BJ (cell line): Measurements from ENCODE around the gene GID4. TPM values are rescaled to one million over a fixed set of nuclear protein-coding genes. Genes with fewer than 3 reads are reported as not detected.

ENCODE experiments used
- CTCF ChIA-PET: fragments of 350-600 bp; formaldehyde crosslinking; extraction: SDS; loops from one replicate; lab custom pipeline; 2021; ENCODE audit warnings: antibody characterized with exemption, inconsistent platforms; lab: Yijun Ruan, JAX
- POLR2A ChIA-PET: fragments of 300-600 bp; sonication (Branson Sonifier 250); formaldehyde crosslinking; extraction: SDS; loops from one replicate; lab custom pipeline; 2021; ENCODE audit warnings: antibody characterized with exemption; lab: Charles Lee
- DNase-seq: peaks from one replicate; pipeline ENCODE4 v3.0.0-alpha.2; 2011; ENCODE audit warnings: low read depth
- H3K27me3 ChIP-seq: 2 replicates; pipeline ENCODE4 v1.6.0; 2011; ENCODE audit warnings: low read length; ENCODE audit not compliant: control insufficient read depth, insufficient read depth
- H3K36me3 ChIP-seq: 2 replicates; pipeline ENCODE4 v1.5.1; 2011; ENCODE audit warnings: low read length; ENCODE audit not compliant: control insufficient read depth, insufficient read depth
- H3K4me3 ChIP-seq: 2 replicates; pipeline ENCODE4 v1.5.1; 2011; ENCODE audit warnings: low read depth, mild to moderate bottlenecking, control low read depth, low read length
- polyA plus RNA-seq: library from polyadenylated mRNA; depleted of rRNA; stranded (reverse); fragments of >200 nt; gene quantifications from 2 replicates; pipeline ENCODE4 v1.2.3, GENCODE V29; 2011
- TF ChIP-seq, protein P1 (sequence below): IDR thresholded peaks from 2 replicates; pipeline ENCODE4 v1.5.1; 2011; ENCODE audit warnings: low read depth, mild to moderate bottlenecking, control low read depth, inconsistent platforms, low read length, moderate library complexity; ENCODE audit not compliant: insufficient read depth

GID4 gene
- polyA plus RNA-seq, 1 experiment: 6.9 TPM

DNA sequence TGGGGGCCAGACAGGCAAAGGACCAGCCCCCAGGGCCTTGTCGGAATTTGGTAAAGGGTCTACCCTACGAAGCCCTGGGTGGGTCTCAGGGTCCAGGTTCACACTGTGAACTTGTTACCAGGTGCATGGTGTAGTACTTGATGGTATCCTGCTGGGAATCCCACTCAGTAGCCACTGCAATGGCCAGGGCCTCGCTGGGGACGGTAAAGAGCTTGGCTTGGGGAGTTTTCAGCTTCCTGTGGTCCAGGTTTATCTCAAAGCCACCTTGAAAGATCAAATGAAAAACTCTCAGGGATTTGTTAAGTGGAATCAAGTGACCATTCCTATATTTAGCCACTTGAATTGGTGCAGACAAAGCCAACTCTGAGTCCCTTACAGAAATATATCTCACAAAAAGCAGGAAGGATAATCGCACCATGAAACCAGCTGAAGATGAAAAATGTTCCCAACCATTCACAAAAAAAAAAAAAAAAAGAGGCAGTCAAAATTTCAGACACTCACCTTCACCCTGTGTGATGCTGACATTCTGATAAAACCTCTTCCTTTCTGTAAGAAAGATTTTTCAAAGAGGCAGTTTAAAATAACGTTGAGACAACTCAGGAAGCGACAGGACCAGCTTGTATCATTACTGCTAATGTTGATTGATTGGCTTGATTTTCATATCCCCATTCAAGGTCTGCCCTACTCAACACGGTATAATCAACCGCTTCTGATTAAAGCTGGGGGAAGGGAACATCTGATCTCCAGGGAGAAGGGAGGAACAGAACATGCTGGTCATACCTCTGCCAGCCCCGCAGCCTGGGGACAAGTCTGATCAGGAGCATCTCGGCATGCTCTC lies 10.9 kb upstream of the GID4 start:
- no peak overlapping the region for H3K4me3 ChIP-seq
- CTCF ChIA-PET: interaction anchor here (1.0 to 1.6 kb wide), 4 partner anchors 35 to 137 kb away, joined by 3 to 13 read pairs (median 4); no protein-coding TSS in a partner anchor
- POLR2A ChIA-PET: no interaction called here
- peaks cover 2% of the 10 kb centered on the region for H3K36me3 ChIP-seq
- no peak for DNase-seq
- H3K27me3 ChIP-seq: no peaks in the 10 kb centered on the region
- TF ChIP-seq, protein P1, sequence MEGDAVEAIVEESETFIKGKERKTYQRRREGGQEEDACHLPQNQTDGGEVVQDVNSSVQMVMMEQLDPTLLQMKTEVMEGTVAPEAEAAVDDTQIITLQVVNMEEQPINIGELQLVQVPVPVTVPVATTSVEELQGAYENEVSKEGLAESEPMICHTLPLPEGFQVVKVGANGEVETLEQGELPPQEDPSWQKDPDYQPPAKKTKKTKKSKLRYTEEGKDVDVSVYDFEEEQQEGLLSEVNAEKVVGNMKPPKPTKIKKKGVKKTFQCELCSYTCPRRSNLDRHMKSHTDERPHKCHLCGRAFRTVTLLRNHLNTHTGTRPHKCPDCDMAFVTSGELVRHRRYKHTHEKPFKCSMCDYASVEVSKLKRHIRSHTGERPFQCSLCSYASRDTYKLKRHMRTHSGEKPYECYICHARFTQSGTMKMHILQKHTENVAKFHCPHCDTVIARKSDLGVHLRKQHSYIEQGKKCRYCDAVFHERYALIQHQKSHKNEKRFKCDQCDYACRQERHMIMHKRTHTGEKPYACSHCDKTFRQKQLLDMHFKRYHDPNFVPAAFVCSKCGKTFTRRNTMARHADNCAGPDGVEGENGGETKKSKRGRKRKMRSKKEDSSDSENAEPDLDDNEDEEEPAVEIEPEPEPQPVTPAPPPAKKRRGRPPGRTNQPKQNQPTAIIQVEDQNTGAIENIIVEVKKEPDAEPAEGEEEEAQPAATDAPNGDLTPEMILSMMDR: no peak

DNA sequence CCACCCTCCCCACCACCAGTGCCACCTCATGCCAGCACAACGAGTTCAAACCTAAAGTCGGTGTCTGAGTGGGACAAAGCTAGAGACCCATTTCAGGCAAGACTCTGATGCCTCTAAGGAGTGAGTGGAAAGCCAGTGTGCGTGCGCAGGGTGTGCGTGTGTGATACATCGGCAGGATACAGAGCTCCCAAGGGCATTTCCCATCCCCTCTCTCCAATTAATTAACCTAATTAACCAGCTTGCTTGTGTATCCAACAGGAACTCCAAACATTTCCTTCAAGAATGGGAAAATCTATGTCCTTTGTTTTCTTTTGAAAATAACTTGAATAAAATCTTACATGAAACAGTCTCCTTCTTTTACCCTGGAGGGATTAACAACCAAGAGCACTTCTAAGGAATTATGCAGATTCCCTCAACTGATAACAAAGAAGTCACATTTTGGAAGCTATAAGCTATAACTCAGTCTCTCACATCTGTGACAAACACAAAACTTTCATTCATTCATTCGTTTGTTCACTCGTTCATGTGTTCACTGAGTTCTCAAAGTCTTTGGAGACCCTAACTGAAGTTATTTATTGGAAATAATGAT lies 10.2 kb upstream of the GID4 start:
- no peak overlapping the region for H3K4me3 ChIP-seq
- H3K27me3 ChIP-seq: no peaks in the 10 kb centered on the region
- no peak for DNase-seq
- TF ChIP-seq, protein P1: no peak
- POLR2A ChIA-PET: no interaction called here
- CTCF ChIA-PET: interaction anchor here (1.6 kb wide), 2 partner anchors 36 to 138 kb away, joined by 4 to 13 read pairs; no protein-coding TSS in a partner anchor
- peaks cover 2% of the 10 kb centered on the region for H3K36me3 ChIP-seq

DNA sequence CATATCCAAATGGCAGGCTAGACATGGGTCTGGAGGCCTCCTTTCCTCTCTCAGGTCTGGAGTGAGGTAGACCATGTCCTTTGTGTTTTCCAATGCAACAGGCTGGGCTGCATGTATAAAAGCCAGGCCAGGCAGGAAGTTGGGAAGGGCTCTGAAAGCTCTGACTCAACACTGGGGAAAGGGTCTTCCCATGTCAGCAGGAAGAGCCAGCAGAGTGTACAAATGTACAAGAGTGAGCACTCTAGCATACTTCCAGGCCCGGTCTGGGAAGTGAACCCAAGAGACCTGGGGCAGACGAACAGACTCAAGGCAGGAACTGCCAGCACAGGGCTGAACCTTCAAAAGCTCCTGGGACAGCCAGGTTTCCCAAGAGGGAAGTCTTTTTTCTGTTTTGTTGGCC lies 7.3 kb upstream of the GID4 start:
- H3K36me3 ChIP-seq: no peaks in the 10 kb centered on the region; the same call in 1 of the 2 replicates
- no peak for DNase-seq
- ChIA-PET POLR2A (no interaction called here), CTCF (interaction anchor here (0.8 to 3.8 kb wide), 8 partner anchors 11 to 220 kb away, joined by 3 to 46 read pairs (median 6); no protein-coding TSS in a partner anchor)
- H3K27me3 ChIP-seq: no peaks in the 10 kb centered on the region
- TF ChIP-seq, protein P1: no peak
- H3K4me3 ChIP-seq: no peak overlapping the region

DNA sequence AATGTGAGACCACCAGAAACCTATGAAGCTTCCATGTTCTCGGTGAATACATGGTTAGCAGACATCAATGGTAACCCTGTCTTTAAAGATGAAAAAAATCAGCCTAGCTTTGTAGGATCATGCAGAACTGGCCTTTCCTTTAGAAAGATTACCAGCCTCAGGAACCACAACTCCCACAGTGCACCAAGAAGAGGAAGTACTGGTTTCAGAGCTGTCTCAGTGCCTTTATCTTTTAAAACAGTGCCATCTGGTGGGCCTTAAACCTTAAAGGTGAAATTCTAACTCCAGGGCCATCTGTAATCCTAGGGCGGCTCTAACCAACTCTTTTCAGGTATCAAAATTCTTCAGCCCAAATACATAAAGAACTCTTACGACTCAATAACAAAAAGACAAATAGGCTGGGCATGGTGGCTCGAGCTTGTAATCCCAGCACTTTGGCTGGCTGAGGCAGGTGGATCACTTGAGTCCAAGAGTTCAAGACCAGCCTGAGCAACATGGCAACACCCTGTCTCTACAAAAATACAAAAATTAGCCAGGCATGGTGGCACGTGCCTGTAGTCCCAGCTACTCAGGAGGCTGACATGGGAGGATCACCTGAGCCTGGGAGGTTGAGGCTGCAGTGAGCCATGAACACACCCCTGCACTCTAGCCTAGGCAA lies 5.6 kb upstream of the GID4 start:
- ChIA-PET POLR2A (no interaction called here), CTCF (interaction anchor here (0.7 to 3.9 kb wide), 26 partner anchors 8 to 354 kb away, joined by 3 to 46 read pairs (median 6); partner anchors contain the start of gene SREBF1)
- H3K27me3 ChIP-seq: no peaks in the 10 kb centered on the region
- H3K36me3 ChIP-seq: no peaks in the 10 kb centered on the region
- DNase-seq: no peak
- TF ChIP-seq, protein P1: peak; percentile 52
- H3K4me3 ChIP-seq: no peak overlapping the region
